Measurements from ENCODE around the gene NETO2. TPM values are rescaled to one million over a fixed set of nuclear protein-coding genes. Genes with fewer than 3 reads are reported as not detected.

NETO2 gene
- total and polyA plus RNA-seq, 2 of the 13 experiments (the other 11 are each of a cell fraction or from before 2014, with no cell fraction given), result 8.2 to 13.5 TPM

DNA sequence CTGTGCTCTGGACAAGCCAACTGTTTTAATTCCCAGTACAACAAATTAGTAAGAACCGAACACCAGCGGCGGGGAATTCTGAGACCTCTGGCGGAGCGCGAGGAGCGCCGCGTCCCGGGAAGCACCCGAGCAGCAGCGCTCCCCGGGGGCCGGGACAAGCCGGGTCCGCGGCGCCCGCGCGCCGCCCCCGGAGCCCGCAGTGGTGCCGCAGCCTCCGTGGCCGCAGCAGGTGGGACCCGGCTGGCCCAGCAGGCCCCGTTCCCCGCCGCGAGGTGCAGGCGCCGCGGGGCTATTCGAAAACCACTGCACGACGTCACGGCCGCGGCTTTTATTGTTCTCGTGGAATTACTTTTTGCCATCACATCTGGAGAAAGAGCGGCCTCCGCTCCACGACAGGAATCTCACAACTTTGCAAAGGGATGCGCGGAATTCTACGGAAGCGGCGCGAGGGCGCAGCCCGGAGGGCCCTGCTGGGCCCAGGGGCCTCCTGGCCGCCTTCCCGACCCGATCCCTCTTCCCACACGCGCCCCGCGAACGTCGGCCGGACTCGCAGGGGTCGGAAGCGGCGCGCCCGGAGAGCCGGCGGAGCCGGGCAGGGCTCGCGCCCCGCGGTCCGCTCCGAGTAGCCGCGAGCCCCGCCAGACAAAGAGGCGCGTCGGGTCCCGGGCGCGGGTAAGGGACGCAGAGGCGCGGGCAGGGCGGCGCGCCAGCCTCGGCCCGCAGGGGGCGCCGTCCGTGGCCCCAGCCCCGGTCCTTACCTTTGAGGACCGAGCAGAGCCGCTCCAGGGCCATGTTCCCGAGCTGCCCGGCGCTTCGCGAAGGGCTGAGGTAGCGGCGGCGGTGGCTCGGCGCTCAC is 696 bp downstream of the NETO2 start (continued):
- TF ChIP-seq ZBTB14 (CRISPR knock-in tag; IDR thresholded peaks at IDR 0.05) (peak; percentile 67), ZNF292 (CRISPR knock-in tag; IDR thresholded peaks at IDR 0.05; ENCODE audit: borderline replicate concordance, low read depth) (no peak), ZBTB38 (CRISPR knock-in tag; IDR thresholded peaks at IDR 0.05) (0 out of 2 replicates have a peak, but pooled peaks have one; percentile 35), NRL (CRISPR knock-in tag; IDR thresholded peaks at IDR 0.05; ENCODE audit: borderline replicate concordance) (peak; percentile 22; the same call in 1 of the 2 replicates), MEIS1 (CRISPR knock-in tag; IDR thresholded peaks at IDR 0.05; ENCODE audit: borderline replicate concordance) (0 out of 2 replicates have a peak, but pooled peaks have one; percentile 11), ZNF563 (CRISPR knock-in tag; IDR thresholded peaks at IDR 0.05) (peak; percentile 85; the same call in 1 of the 2 replicates), ZNF644 (CRISPR knock-in tag; IDR thresholded peaks at IDR 0.05; ENCODE audit: low read depth) (no peak), NFKBIZ (CRISPR knock-in tag; IDR thresholded peaks at IDR 0.05) (no peak), ZNF747 (CRISPR knock-in tag; IDR thresholded peaks at IDR 0.05; ENCODE audit: borderline replicate concordance) (no peak), TBL1XR1 (IDR thresholded peaks at IDR 0.05; ENCODE audit: borderline replicate concordance, low read length, partially characterized antibody) (no peak), NONO (IDR thresholded peaks at IDR 0.05) (no peak), NONO (CRISPR knock-in tag; conservative IDR thresholded peaks at IDR 0.05) (no peak; the same call in 1 of the 2 replicates), ZMYM3 (CRISPR knock-in tag; IDR thresholded peaks at IDR 0.05) (no peak), CHCHD3 (CRISPR knock-in tag; IDR thresholded peaks at IDR 0.05) (no peak), HNRNPUL1 (IDR thresholded peaks at IDR 0.05; ENCODE audit: low read depth, low read length) (no peak), MAZ (IDR thresholded peaks at IDR 0.05; ENCODE audit: borderline replicate concordance, low read depth, low read length) (no peak; the same call in 1 of the 2 replicates), MAZ (CRISPR knock-in tag; IDR thresholded peaks at IDR 0.05; ENCODE audit: low read depth) (peak; percentile 34; the same call in 1 of the 2 replicates), RXRB (CRISPR knock-in tag; IDR thresholded peaks at IDR 0.05; ENCODE audit: borderline replicate concordance) (no peak), ZNF720 (CRISPR knock-in tag; IDR thresholded peaks at IDR 0.05) (no peak), KDM5B (CRISPR knock-in tag; IDR thresholded peaks at IDR 0.05; ENCODE audit: borderline replicate concordance) (peak; percentile 59), SIX4 (CRISPR knock-in tag; IDR thresholded peaks at IDR 0.05) (no peak), ZNF317 (CRISPR knock-in tag; IDR thresholded peaks at IDR 0.05) (no peak), ISX (CRISPR knock-in tag; conservative IDR thresholded peaks at IDR 0.05) (no peak; the same call in 1 of the 2 replicates), FOXC1 (CRISPR knock-in tag; IDR thresholded peaks at IDR 0.05; ENCODE audit: borderline replicate concordance) (0 out of 2 replicates have a peak, but pooled peaks have one; percentile 63)
- TF ChIP-seq, protein P1, sequence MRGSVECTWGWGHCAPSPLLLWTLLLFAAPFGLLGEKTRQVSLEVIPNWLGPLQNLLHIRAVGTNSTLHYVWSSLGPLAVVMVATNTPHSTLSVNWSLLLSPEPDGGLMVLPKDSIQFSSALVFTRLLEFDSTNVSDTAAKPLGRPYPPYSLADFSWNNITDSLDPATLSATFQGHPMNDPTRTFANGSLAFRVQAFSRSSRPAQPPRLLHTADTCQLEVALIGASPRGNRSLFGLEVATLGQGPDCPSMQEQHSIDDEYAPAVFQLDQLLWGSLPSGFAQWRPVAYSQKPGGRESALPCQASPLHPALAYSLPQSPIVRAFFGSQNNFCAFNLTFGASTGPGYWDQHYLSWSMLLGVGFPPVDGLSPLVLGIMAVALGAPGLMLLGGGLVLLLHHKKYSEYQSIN (CRISPR knock-in tag; IDR thresholded peaks at IDR 0.05; ENCODE audit: borderline replicate concordance), result no peak

Data from HepG2 (cell line).